ENCODE measurements around the gene SSU72.

- TF ChIP-seq REST (IDR thresholded peaks at IDR 0.05; ENCODE audit: insufficient replicate concordance, low read depth): no peak
- TF ChIP-seq POLR2AphosphoS5 (IDR thresholded peaks at IDR 0.05; ENCODE audit: low read depth): no peak
Observed at GRCh38 chr1:1544544-1544943, 30.1 kb downstream of the SSU72 start.
